ENCODE results near the gene LYPD6. TPM values are rescaled to one million over a fixed set of nuclear protein-coding genes. Genes with fewer than 3 reads are reported as not detected.
"Not testable (repeated sequence)": the region's sequence is repeated elsewhere in the genome, so short reads cannot be mapped to it uniquely, and the experiment has no call there.

LYPD6 gene
- total RNA-seq, 1 experiment from 2014 or later = 11.5 TPM

DNA sequence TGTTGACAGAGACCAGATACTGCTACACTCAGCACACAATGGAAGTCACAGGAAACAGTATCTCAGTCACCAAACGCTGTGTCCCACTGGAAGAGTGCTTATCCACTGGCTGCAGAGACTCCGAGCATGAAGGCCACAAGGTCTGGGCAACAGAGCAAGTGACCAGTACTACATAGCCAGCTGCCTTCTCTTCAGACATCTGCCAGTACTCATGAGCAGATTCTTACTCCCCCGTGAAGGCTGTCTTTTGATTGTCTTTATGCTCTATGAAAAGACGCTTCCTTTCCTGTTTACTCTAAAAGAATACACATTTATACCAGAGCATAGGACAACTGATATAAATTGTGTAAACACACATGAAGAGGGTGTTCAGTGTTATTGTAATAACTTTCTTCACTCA, 138.2 kb downstream of the LYPD6 start:
- no peak overlapping the region for H3K4me3 ChIP-seq
- H3K27me3 ChIP-seq = no peaks in the 10 kb centered on the region
- H3K4me1 ChIP-seq = peaks cover 18% of the 10 kb centered on the region
- 0 out of 2 replicates have a peak, but pooled peaks cover 2% of the 10 kb centered on the region for H3K36me3 ChIP-seq
- no peaks in the 10 kb centered on the region for H3K9me3 ChIP-seq (replicated peaks)
- no peak overlapping the region for H3K27ac ChIP-seq
- no peak for DNase-seq

DNA sequence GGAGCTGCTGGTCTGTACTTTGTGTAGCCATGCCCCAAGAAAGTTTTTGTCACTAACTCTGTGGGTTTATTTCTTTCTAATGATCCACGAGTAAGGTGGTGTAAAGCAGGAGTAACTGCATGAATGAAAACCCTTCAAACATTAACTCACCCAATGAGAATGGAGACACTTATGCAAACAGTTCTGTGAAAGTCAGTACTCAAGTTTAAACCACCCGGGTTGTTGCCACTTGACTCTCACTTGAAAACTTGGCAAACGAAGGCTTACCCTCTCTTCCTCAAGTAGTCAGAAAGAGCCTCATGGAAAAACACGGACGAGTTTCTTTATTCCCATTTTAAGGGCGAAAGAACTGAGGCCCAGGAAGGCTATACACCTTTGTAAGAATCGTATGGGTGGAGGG, 139.7 kb downstream of the LYPD6 start:
- H3K36me3 ChIP-seq = 0 out of 2 replicates have a peak, but pooled peaks cover 2% of the 10 kb centered on the region
- H3K27me3 ChIP-seq = no peaks in the 10 kb centered on the region
- H3K4me3 ChIP-seq = no peak overlapping the region
- no peak overlapping the region for H3K27ac ChIP-seq
- DNase-seq = no peak
- no peaks in the 10 kb centered on the region for H3K9me3 ChIP-seq (replicated peaks)
- H3K4me1 ChIP-seq = peaks cover 18% of the 10 kb centered on the region

DNA sequence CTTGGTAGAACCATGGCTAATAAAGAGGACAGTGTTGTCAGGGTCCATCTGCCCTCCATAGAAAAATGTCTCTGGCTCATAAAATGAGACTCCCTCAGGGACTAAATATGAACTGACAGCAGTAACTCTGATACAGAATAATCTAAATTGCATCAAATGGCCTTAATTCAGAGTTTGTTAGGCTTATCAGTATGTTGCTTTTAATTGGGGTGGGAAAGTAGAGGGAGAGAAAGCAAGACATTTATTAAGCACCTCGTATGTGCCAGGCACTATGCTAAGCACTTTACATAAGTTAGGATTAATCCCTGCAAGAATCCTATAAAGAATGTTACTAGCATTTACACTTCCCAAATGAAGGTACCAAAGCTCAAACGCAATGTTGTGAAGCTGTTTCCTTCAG, 142.0 kb downstream of the LYPD6 start:
- no peaks in the 10 kb centered on the region for H3K27me3 ChIP-seq
- H3K4me1 ChIP-seq = peaks cover 3% of the 10 kb centered on the region; the same call in 1 of the 2 replicates
- 0 out of 2 replicates have a peak, but pooled peaks cover 2% of the 10 kb centered on the region for H3K36me3 ChIP-seq
- no peak for DNase-seq
- H3K9me3 ChIP-seq (replicated peaks) = no peaks in the 10 kb centered on the region
- H3K27ac ChIP-seq = no peak overlapping the region
- H3K4me3 ChIP-seq = no peak overlapping the region

DNA sequence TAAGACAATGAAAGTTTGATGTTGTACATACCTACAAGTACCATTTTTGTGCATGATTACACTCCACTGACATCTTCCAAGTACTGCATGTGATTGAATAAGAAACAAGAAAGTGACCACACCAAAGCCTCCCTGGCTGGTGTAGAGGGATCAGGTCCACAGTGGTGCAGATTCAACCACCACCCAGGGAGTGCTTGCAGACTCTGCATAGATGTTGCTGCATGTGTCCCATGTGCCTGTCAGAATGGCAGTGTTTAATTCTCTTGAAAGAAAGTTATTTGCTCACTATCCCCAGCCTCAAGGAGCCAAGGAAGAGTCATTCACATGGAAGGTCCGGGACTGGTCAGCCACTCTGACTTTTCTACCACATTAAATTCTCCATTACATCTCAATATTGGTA, 142.7 kb downstream of the LYPD6 start:
- H3K27ac ChIP-seq = no peak overlapping the region
- DNase-seq = no peak
- H3K4me3 ChIP-seq = no peak overlapping the region
- no peaks in the 10 kb centered on the region; the same call in 1 of the 2 replicates for H3K4me1 ChIP-seq
- no peaks in the 10 kb centered on the region for H3K27me3 ChIP-seq
- no peaks in the 10 kb centered on the region for H3K9me3 ChIP-seq (replicated peaks)
- H3K36me3 ChIP-seq = 0 out of 2 replicates have a peak, but pooled peaks cover 2% of the 10 kb centered on the region

DNA sequence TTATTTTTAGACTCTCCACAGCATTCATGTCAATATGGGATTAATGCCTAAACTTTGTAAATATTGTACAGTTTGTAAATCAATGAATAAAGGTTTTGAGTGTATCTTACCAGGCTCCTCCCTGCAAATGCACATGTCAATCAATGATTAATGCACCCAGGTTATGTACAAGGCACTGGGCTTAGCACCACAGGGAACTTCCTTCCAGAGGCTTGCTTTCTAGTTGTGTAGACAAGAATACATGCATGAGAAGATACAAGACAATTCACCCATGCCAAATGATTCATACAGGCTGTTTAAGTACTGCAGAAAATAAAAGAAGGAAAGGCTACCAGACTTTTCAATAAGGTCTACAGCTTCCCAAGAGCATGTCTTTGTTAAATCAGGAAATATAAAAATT, 143.1 kb downstream of the LYPD6 start:
- no peaks in the 10 kb centered on the region for H3K9me3 ChIP-seq (replicated peaks)
- no peaks in the 10 kb centered on the region; the same call in 1 of the 2 replicates for H3K4me1 ChIP-seq
- DNase-seq = no peak
- H3K4me3 ChIP-seq = no peak overlapping the region
- H3K27ac ChIP-seq = no peak overlapping the region
- H3K27me3 ChIP-seq = no peaks in the 10 kb centered on the region
- 0 out of 2 replicates have a peak, but pooled peaks cover 2% of the 10 kb centered on the region for H3K36me3 ChIP-seq

DNA sequence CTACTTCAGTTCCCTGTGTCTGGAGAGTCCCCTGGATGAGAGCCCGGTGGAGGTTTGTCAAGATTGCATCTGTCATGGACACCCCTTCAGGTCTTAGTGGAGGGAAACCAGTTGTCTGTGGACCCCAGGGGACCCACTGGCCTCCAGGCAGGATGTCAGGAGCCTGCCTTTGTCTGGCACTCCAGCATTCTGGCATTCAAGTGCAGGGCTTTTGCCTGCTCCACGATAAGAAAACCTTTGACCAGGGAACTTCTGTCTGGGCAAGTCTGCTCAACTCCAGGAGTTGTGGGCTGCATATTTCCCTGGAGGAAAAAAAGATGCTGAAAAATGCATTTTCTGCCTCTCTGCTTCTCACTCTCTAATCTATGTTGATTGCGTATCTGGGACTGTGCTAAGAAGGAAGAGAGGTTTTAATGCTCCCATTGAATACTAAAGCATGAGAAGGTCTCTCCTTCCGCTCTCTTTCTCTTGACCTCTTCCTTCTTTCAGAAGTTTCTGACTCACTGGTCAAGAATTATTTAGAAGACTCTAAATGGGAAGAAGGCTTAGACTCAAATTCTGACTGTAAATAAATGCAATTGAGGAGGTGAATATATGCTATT, 152.7 kb downstream of the LYPD6 start:
- DNase-seq = no peak
- no peaks in the 10 kb centered on the region for H3K4me1 ChIP-seq
- H3K4me3 ChIP-seq = no peak overlapping the region
- H3K9me3 ChIP-seq (replicated peaks) = no peaks in the 10 kb centered on the region
- H3K36me3 ChIP-seq = no peaks in the 10 kb centered on the region
- no peak overlapping the region for H3K27ac ChIP-seq
- H3K27me3 ChIP-seq = no peaks in the 10 kb centered on the region

DNA sequence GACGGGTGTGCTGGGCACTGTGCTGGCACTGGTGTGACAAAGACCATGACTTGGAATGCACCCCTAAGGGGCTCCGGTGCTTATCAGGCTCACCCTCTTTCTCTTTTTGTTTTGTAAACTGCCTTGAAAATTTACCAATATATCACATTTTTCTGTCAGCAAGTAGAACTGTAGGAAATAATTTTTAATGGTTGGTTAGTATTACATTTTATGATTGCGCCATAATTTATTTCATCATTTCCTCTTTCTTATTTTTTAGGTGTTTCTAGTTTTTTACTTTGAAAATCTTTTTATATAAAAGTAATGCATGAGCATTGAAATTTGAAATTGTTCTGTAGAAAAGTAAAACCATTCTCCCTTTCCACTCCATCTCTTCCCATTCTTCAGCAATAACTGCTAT, 156.3 kb downstream of the LYPD6 start:
- H3K4me3 ChIP-seq = no peak overlapping the region
- no peaks in the 10 kb centered on the region for H3K27me3 ChIP-seq
- H3K36me3 ChIP-seq = no peaks in the 10 kb centered on the region
- H3K4me1 ChIP-seq = no peaks in the 10 kb centered on the region
- no peaks in the 10 kb centered on the region for H3K9me3 ChIP-seq (replicated peaks)
- DNase-seq = no peak
- no peak overlapping the region for H3K27ac ChIP-seq

DNA sequence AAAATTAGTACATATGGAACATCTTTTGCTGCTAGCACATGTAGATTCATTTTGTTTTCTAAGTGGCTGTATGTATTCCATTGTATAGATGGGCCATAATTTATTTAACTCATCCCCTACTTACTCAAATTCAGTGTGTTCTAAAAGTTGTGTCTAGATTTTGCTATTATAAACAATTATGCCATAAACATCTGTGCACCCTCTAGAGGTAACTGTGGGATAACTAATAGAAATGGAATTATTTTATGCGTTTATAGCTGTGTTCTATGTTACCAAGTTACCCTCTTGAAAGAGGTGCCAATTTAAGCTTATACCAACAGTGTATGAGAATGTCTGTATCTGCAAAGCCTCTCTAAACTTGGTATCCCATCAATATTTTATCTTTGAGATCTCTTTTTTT, 156.8 kb downstream of the LYPD6 start:
- no peak overlapping the region for H3K4me3 ChIP-seq
- H3K27me3 ChIP-seq = no peaks in the 10 kb centered on the region
- no peaks in the 10 kb centered on the region for H3K4me1 ChIP-seq
- H3K9me3 ChIP-seq (replicated peaks) = no peaks in the 10 kb centered on the region
- no peak overlapping the region for H3K27ac ChIP-seq
- H3K36me3 ChIP-seq = no peaks in the 10 kb centered on the region
- no peak for DNase-seq

DNA sequence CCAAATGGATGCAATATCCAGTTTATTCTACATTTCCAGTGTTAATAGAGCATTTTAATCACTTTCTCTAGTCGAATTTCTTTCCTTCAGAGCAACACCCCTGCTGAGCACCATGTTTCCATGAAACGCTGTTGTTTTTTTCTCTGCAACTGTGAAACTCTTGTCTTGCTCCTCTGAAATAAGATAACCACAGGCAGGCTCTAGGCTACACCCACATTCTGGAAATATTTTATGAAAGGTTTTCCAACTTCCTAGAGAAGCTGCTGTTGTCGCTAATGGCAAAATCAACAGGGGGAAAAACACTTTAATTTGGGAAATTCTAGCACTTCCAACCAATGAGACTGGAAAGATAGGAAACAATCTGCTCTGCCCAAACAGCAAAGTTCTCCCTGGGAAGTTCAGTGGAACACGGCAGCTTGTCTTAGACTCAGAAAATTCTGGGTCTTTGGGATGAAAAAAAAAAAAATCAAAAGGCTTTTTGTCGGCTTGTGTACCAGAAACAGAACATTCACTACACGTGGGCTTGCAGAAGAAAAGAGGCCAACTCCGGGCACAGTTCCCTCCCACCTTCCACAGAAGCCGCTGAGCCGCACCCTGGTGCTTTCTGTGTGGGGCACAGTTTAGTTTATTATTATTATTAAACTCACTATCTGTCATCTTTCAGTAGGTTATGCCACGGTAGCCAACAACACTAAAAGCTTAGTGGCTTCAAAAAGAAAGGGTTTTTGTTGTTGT, 158.5 kb downstream of the LYPD6 start:
- Histone ChIP-seq H3K4me1 (no peaks in the 10 kb centered on the region), H3K27ac (no peak overlapping the region), H3K9me3 (replicated peaks) (no peaks in the 10 kb centered on the region), H3K36me3 (no peaks in the 10 kb centered on the region), H3K27me3 (no peaks in the 10 kb centered on the region), H3K4me3 (no peak overlapping the region)
- DNase-seq = no peak

DNA sequence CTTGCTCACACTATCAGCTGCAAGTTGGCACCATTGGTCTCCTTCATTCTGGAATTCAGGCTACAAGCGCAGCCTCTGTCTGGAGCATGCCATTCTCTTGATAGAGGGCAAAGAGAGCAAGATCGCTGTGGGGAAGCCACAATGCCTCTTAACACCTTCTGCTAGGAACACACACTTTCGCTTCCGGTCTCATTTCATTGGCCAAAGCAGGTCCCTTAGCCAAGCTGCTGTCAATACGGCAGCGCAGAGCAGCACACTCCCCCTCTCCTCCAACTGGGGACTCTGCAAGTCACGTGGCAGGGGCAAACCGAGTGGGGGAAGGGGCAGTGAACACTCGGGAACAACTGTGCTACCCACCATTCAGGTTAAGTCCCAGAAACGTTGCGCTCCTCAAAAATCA, 159.1 kb downstream of the LYPD6 start:
- no peaks in the 10 kb centered on the region for H3K9me3 ChIP-seq (replicated peaks)
- no peaks in the 10 kb centered on the region for H3K27me3 ChIP-seq
- no peak for DNase-seq
- H3K36me3 ChIP-seq = no peaks in the 10 kb centered on the region
- H3K4me1 ChIP-seq = no peaks in the 10 kb centered on the region
- H3K27ac ChIP-seq = no peak overlapping the region
- no peak overlapping the region for H3K4me3 ChIP-seq

DNA sequence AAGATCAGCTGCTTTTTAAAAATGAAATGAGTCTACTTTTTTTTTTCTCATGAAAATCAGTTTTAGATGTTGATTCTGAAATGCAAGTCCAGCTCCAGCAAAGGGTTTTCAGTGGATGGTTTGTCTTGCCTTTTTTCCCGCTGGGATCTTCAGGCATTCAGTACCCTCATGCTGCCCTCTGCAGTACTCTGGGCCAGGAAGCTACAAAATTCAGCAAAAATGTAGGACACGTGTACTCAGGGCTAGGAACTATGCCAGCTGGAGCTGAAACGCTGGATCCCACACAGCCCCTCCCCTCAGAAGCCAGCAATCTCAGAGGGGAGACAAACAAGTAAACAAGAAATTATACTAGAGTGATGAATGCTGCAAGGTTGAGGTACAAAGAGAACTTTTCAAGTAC, 159.9 kb downstream of the LYPD6 start:
- H3K4me1 ChIP-seq = no peaks in the 10 kb centered on the region
- peak in 1 of 2 experiments; percentile 13 for DNase-seq
- H3K36me3 ChIP-seq = no peaks in the 10 kb centered on the region
- no peak overlapping the region for H3K27ac ChIP-seq
- H3K9me3 ChIP-seq (replicated peaks) = no peaks in the 10 kb centered on the region
- H3K27me3 ChIP-seq = no peaks in the 10 kb centered on the region
- H3K4me3 ChIP-seq = no peak overlapping the region

DNA sequence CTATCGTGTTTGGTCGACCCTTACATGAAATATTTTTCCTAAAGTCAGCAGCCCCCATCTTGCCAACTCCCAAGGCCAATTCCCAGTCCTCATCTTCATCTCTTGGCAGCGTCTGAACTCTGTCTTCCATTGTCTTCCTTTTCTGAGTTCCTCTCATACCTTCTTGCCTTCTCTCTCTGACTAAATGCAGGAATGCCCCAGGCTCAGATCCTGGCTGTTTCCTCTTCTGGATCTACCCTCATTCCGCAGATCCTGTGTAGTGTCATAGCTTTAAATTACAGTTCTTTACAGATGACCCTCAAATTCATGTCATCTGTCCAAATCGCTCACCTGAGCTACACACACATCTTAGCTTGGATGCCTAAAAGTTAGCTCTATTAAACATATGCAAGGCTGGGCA, 162.5 kb downstream of the LYPD6 start:
- H3K4me1 ChIP-seq = no peaks in the 10 kb centered on the region
- H3K27ac ChIP-seq = no peak overlapping the region
- H3K27me3 ChIP-seq = no peaks in the 10 kb centered on the region
- no peak for DNase-seq
- H3K9me3 ChIP-seq (replicated peaks) = no peaks in the 10 kb centered on the region
- no peak overlapping the region for H3K4me3 ChIP-seq
- no peaks in the 10 kb centered on the region for H3K36me3 ChIP-seq

DNA sequence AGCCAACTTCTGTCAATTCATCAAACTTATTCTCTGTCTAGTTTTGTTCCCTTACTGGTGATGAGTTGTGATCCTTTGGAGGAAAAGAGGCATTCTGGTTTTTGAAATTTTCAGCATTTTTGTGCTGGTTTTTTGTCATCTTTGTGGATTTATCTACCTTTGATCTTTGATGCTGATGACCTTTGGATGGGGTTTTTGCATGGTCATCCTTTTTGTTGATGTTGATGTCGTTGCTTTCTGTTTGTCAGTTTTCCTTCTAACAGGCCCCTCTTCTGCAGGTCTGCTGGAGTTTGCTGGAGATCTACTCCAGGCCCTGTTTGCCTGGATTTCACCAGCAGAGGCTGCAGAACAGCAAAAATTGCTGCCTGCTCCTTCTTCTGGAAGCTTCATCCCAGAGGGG, 168.8 kb downstream of the LYPD6 start:
- not testable (repeated sequence) for H3K27ac ChIP-seq; H3K4me1 ChIP-seq; H3K4me3 ChIP-seq; H3K36me3 ChIP-seq; H3K9me3 ChIP-seq (replicated peaks); DNase-seq; H3K27me3 ChIP-seq

DNA sequence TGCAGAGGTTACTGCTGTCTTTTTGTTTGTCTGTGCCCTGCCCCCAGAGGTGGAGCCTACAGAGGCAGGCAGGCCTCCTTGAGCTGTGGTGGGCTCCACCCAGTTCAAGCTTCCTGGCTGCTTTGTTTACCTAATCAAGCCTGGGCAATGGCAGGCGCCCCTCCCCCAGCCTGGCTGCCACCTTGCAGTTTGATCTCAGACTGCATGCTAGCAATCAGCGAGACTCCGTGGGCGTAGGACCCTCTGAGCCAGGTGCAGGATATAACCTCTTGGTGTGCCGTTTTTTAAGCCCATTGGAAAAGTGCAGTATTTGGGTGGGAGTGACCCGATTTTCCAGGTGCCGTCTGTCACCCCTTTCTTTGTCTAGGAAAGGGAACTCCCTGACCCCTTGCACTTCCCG, 176.4 kb downstream of the LYPD6 start:
- H3K4me3 ChIP-seq; H3K27ac ChIP-seq; DNase-seq; H3K27me3 ChIP-seq; H3K9me3 ChIP-seq (replicated peaks); H3K36me3 ChIP-seq; H3K4me1 ChIP-seq: not testable (repeated sequence)

DNA sequence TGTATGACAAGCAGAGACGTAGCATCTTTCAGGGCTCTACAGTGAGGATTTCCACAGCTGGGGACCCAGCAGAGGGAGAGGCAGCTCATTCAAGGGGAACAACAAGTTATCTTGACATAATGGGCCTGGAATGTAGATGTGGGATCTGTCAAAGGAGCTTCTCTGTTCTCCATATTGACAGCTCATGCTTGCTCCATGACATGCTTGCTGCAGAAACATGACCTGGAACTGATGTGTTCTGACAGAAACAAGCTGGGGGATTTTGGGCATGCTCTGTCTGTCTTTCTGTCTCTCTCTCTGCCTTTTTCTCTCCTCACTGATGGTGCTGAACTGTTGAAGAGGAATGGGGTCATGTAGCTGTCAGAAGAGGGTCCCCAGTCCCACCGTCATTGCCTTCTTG, 177.6 kb downstream of the LYPD6 start:
- Histone ChIP-seq H3K4me1 (no peaks in the 10 kb centered on the region), H3K27ac (no peak overlapping the region), H3K4me3 (no peak overlapping the region), H3K27me3 (no peaks in the 10 kb centered on the region), H3K36me3 (no peaks in the 10 kb centered on the region), H3K9me3 (replicated peaks) (no peaks in the 10 kb centered on the region)
- no peak for DNase-seq

DNA sequence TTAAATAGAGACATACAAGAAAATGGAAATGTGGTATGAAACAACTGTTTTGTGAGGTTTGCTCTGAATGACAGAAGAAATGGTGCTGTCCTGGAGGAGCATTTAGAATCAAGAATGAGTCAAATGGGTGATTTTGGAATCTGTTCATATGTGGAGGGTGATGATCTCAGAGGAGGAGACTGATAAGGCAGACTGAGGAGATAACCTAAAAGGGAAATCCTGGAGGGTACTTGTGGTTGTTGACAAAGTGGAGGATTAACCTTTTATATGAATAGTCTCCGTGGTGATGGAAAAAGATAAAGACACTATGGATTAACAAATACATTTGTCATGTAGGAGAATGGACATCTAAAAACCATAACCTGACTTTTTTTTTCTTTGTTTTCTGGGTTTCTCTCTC, 183.1 kb downstream of the LYPD6 start:
- Histone ChIP-seq H3K27ac (no peak overlapping the region), H3K9me3 (replicated peaks) (no peaks in the 10 kb centered on the region; the same call in 1 of the 2 replicates), H3K36me3 (no peaks in the 10 kb centered on the region), H3K27me3 (no peaks in the 10 kb centered on the region), H3K4me3 (no peak overlapping the region), H3K4me1 (no peaks in the 10 kb centered on the region)
- no peak for DNase-seq

Data from SJCRH30 (cell line).